ENCODE measurements around the gene RORC. TPM values are rescaled to one million over a fixed set of nuclear protein-coding genes. Genes with fewer than 3 reads are reported as not detected.

RORC gene
- total and polyA plus RNA-seq, 5 donors from 2014 or later, result 6.2 to 16.7 (median 13.7) TPM

DNA sequence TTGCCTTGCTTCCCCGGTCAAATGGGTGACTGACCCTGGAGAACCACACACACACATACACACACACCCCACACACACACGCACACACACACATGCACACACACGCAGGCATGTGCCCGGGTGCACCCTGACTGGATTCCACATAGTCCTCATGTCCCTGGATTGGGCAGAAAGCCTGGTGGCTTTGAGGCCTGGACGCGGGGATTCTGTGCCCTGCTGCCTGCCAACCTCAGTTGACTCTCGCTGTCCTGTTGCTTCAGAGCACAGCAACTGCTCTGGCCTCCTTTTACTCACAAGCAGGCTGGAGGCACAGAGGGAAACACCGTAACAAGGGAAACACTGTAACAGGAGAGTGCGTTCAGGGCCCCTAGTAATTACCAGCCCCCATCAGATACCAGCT lies 6.4 kb downstream of the RORC start:
- ATAC-seq (ENCODE audit: low read depth in 2 of 2) (no peak), DNase-seq (no peak)
- H3K27me3 Mint-ChIP-seq, result no peaks in the 10 kb centered on the region
- H3K36me3 ChIP-seq (ENCODE audit: control insufficient read depth, insufficient read depth, low read length), result no peaks in the 10 kb centered on the region
- H3K4me1 Mint-ChIP-seq, result peaks cover 14 to 72% (median 44%) of the 10 kb centered on the region in 4 donors
- H3K9me3 ChIP-seq (ENCODE audit: control insufficient read depth in 2 of 2, low read length in 2 of 2), result no peaks in the 10 kb centered on the region
- H3K27ac Mint-ChIP-seq, result peak overlapping the region; percentile 58 to 93 (median 91)
- H3K4me3 ChIP-seq (ENCODE audit: low read depth, low read length), result peak overlapping the region; percentile 19
- no peaks in the 10 kb centered on the region for H3K27me3 ChIP-seq (ENCODE audit: control insufficient read depth, insufficient read depth, low read length)
- no peaks in the 10 kb centered on the region for H3K36me3 Mint-ChIP-seq
- H3K9me3 Mint-ChIP-seq, result no peaks in the 10 kb centered on the region
- H3K4me1 ChIP-seq (ENCODE audit: control insufficient read depth, insufficient read depth, low read length, poor library complexity, severe bottlenecking), result peaks cover 68% of the 10 kb centered on the region
- no peak overlapping the region for H3K27ac ChIP-seq (ENCODE audit: insufficient read depth, low read length, poor library complexity, severe bottlenecking)
- H3K4me3 Mint-ChIP-seq, result peak overlapping the region; percentile 65 to 87 (median 81)

DNA sequence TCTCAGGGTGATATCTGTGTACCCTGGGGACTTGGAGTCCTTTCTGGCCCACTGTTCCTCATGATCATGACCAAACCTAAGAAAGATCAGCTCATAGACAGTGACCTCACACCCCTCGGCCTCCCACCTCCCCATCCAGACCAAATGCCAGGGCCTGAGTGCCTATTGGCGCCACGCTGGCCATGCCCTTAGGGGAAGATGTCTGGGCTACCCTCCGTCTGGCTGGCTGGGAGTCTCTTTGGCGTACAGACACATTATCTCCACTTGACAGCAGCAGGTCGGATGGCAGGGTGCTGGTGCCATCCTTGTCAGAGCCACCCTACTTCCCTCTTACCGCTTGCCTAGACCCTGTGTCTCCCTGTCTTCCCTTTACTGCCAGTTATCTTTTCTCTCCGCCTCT lies 8.4 kb downstream of the RORC start:
- no peak overlapping the region for H3K4me3 ChIP-seq (ENCODE audit: low read depth, low read length)
- no peaks in the 10 kb centered on the region for H3K9me3 ChIP-seq (ENCODE audit: control insufficient read depth in 2 of 2, low read length in 2 of 2)
- no peak for ATAC-seq (ENCODE audit: low read depth in 2 of 2)
- Mint-ChIP-seq H3K36me3 (no peaks in the 10 kb centered on the region), H3K27ac (peak overlapping the region in 2 of 3 donors; percentile 12 to 83), H3K27me3 (no peaks in the 10 kb centered on the region), H3K9me3 (no peaks in the 10 kb centered on the region), H3K4me1 (peaks cover 7 to 65% (median 37%) of the 10 kb centered on the region in 4 donors), H3K4me3 (peak overlapping the region; percentile 63 to 87 (median 72))
- H3K27me3 ChIP-seq (ENCODE audit: control insufficient read depth, insufficient read depth, low read length), result no peaks in the 10 kb centered on the region
- peaks cover 56% of the 10 kb centered on the region for H3K4me1 ChIP-seq (ENCODE audit: control insufficient read depth, insufficient read depth, low read length, poor library complexity, severe bottlenecking)
- H3K36me3 ChIP-seq (ENCODE audit: control insufficient read depth, insufficient read depth, low read length), result no peaks in the 10 kb centered on the region
- no peak for DNase-seq
- peak overlapping the region; percentile 49 for H3K27ac ChIP-seq (ENCODE audit: insufficient read depth, low read length, poor library complexity, severe bottlenecking)

DNA sequence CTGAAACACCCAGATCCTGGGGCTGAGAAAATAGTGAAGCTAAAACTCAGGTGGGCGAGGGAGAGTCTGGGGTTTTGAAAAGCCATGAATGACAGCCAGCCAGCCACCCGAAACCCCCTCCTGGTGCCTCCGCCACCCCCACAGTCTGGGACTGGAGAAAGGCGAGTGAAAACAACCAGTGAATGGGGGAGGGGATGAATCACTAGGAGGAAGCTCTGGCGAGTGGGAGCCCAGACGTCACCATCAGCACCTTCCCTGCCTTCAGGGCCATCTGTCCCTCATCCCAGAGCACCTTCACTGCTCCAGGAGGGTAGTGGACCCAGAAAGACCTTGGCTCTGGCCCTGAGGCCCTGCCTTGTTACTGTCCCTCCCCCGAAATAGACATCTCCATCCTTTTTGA lies 9.2 kb downstream of the RORC start:
- H3K4me1 ChIP-seq (ENCODE audit: control insufficient read depth, insufficient read depth, low read length, poor library complexity, severe bottlenecking), result peaks cover 53% of the 10 kb centered on the region

DNA sequence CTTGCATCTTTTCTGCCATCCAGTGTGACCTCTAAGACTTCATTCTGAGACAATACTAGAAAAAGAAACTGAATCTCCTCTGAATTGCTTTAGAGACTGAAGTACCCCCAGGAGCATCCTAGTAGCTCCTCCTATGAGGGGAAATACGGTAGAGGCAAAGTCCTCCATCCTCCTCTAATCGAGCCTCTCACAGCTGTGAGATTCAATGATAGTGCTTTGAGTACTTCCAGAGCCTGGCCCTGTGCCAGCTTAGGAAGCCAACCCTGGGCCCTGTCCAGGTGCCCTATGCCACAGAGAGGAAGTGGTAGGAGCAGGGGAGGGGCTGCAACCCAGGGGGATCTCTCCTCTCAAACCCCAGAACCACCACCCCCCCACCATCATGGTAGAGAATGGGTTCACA lies 10.7 kb downstream of the RORC start:
- Mint-ChIP-seq H3K9me3 (no peaks in the 10 kb centered on the region), H3K27ac (peak overlapping the region in 2 of 3 donors; percentile 83 to 91), H3K27me3 (no peaks in the 10 kb centered on the region), H3K4me1 (peaks cover 7 to 67% (median 42%) of the 10 kb centered on the region in 4 donors), H3K4me3 (peak overlapping the region in 3 of 4 donors; percentile 30 to 85 (median 65)), H3K36me3 (no peaks in the 10 kb centered on the region)
- DNase-seq, result peak in 1 of 3 donors; percentile 38
- H3K36me3 ChIP-seq (ENCODE audit: control insufficient read depth, insufficient read depth, low read length), result no peaks in the 10 kb centered on the region
- no peaks in the 10 kb centered on the region for H3K27me3 ChIP-seq (ENCODE audit: control insufficient read depth, insufficient read depth, low read length)
- H3K9me3 ChIP-seq (ENCODE audit: control insufficient read depth in 2 of 2, low read length in 2 of 2), result no peaks in the 10 kb centered on the region
- H3K27ac ChIP-seq (ENCODE audit: insufficient read depth, low read length, poor library complexity, severe bottlenecking), result peak overlapping the region; percentile 56
- peaks cover 57% of the 10 kb centered on the region for H3K4me1 ChIP-seq (ENCODE audit: control insufficient read depth, insufficient read depth, low read length, poor library complexity, severe bottlenecking)
- H3K4me3 ChIP-seq (ENCODE audit: low read depth, low read length), result peak overlapping the region; percentile 32
- ATAC-seq (ENCODE audit: low read depth in 2 of 2), result peak in 1 of 2 donors; percentile 22

More for the DNA sequence above, 9.2 kb downstream of the RORC start:
- Mint-ChIP-seq H3K9me3 (no peaks in the 10 kb centered on the region), H3K27ac (peak overlapping the region; percentile 12 to 83 (median 80)), H3K27me3 (no peaks in the 10 kb centered on the region), H3K36me3 (no peaks in the 10 kb centered on the region), H3K4me3 (peak overlapping the region; percentile 63 to 87 (median 72)), H3K4me1 (peaks cover 7 to 64% (median 37%) of the 10 kb centered on the region in 4 donors)
- peak overlapping the region; percentile 49 for H3K27ac ChIP-seq (ENCODE audit: insufficient read depth, low read length, poor library complexity, severe bottlenecking)
- no peak for DNase-seq
- no peak for ATAC-seq (ENCODE audit: low read depth in 2 of 2)
- H3K27me3 ChIP-seq (ENCODE audit: control insufficient read depth, insufficient read depth, low read length), result no peaks in the 10 kb centered on the region
- H3K4me3 ChIP-seq (ENCODE audit: low read depth, low read length), result no peak overlapping the region
- no peaks in the 10 kb centered on the region for H3K36me3 ChIP-seq (ENCODE audit: control insufficient read depth, insufficient read depth, low read length)
- H3K9me3 ChIP-seq (ENCODE audit: control insufficient read depth in 2 of 2, low read length in 2 of 2), result no peaks in the 10 kb centered on the region

DNA sequence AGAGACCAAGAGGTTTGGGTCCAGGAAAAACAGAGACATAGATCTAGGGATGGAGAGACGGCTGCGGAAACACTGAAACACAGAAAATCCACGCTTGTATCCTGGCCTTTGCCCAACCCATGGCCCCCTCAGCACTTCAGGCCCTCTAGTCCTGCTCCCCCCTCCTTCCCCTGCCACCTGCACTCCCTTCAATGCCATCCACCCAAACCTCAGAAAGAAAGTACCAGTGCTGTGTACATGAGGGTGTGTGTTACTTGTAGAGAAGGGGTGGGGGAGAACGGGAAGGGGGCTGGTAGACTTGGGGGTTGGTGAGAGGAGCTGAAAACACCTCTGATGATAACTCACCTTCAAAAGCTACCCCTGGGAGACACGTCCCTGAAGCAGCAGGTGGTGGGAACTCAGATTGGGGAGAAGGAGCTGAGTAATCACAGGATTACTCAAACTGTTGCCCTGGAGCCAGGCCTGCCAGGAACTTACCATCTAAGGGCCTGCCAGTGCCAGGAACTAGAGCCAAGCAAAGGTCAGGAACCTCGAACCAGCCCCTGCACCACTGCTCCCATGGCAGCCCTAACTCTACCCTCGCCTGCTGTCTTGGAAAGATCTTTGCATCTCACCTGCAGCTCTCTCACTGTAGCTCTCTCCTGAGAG lies 11.5 kb downstream of the RORC start:
- H3K27me3 ChIP-seq (ENCODE audit: control insufficient read depth, insufficient read depth, low read length), result no peaks in the 10 kb centered on the region
- Mint-ChIP-seq H3K27me3 (no peaks in the 10 kb centered on the region), H3K36me3 (no peaks in the 10 kb centered on the region), H3K4me1 (peaks cover 7 to 72% (median 47%) of the 10 kb centered on the region in 4 donors), H3K27ac (peak overlapping the region; percentile 68 to 91 (median 83)), H3K4me3 (peak overlapping the region; percentile 15 to 66 (median 48)), H3K9me3 (no peaks in the 10 kb centered on the region)
- ATAC-seq (ENCODE audit: low read depth in 2 of 2) (no peak), DNase-seq (no peak)
- no peaks in the 10 kb centered on the region for H3K36me3 ChIP-seq (ENCODE audit: control insufficient read depth, insufficient read depth, low read length)
- peak overlapping the region; percentile 37 for H3K27ac ChIP-seq (ENCODE audit: insufficient read depth, low read length, poor library complexity, severe bottlenecking)
- H3K4me3 ChIP-seq (ENCODE audit: low read depth, low read length), result no peak overlapping the region
- no peaks in the 10 kb centered on the region for H3K9me3 ChIP-seq (ENCODE audit: control insufficient read depth in 2 of 2, low read length in 2 of 2)
- peaks cover 65% of the 10 kb centered on the region for H3K4me1 ChIP-seq (ENCODE audit: control insufficient read depth, insufficient read depth, low read length, poor library complexity, severe bottlenecking)

DNA sequence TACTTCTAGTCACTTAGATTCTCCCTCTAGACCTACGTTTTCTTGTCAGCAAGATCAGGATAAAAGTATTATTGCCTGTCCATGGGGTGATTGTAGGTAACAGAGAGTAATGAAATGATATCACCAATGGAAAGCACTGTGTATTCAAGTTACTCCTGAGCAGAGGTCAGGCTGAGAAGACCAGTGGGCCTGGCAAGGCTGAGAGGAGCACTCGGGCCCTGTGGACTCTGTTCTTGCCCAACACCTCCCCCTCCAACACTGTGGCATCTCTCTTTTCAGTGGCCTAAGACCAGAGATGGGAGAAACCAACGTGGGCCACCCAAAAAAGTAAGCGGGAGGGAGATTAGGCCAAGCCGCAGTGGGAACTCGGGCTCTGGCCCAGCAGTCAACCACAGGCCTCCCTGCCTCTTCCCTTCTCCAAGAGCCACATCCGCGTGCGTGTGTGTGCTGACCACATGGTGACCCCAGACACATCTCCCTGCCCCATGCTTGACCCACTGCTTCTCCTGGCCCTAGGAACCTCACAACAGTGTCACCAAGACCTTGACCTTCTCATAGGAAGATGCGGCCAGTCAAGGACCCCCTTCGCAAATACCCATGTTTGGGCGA lies 12.3 kb downstream of the RORC start:
- no peaks in the 10 kb centered on the region for H3K27me3 Mint-ChIP-seq
- H3K27ac ChIP-seq (ENCODE audit: insufficient read depth, low read length, poor library complexity, severe bottlenecking), result no peak overlapping the region
- no peak for DNase-seq

DNA sequence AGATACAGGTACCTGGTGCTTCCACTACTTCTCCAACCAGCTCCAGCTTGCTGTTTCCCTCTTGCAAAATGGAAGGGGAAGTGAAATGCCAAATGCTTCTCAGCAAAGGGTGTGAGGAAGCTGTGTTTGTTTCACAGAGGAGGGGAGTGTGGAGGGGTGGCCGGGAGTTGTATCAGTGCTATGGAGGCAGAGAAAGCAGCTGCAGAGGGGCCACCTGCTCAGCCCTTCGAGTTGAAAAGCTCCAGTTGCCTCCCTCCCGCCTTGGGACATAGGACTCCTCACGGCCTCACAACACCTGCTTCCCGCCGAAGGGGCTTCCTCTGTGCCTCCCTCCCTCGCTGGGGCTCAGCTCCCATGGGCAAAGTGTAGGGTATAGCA lies 14.3 kb downstream of the RORC start:
- H3K9me3 Mint-ChIP-seq, result no peaks in the 10 kb centered on the region
- H3K36me3 ChIP-seq (ENCODE audit: control insufficient read depth, insufficient read depth, low read length), result no peaks in the 10 kb centered on the region
- no peaks in the 10 kb centered on the region for H3K9me3 ChIP-seq (ENCODE audit: control insufficient read depth in 2 of 2, low read length in 2 of 2)
- peak overlapping the region in 2 of 3 donors; percentile 12 to 63 for H3K27ac Mint-ChIP-seq
- peaks cover 60% of the 10 kb centered on the region for H3K4me1 ChIP-seq (ENCODE audit: control insufficient read depth, insufficient read depth, low read length, poor library complexity, severe bottlenecking)
- H3K27me3 Mint-ChIP-seq, result no peaks in the 10 kb centered on the region
- no peak overlapping the region for H3K4me3 ChIP-seq (ENCODE audit: low read depth, low read length)
- no peaks in the 10 kb centered on the region for H3K27me3 ChIP-seq (ENCODE audit: control insufficient read depth, insufficient read depth, low read length)
- no peaks in the 10 kb centered on the region for H3K36me3 Mint-ChIP-seq
- ATAC-seq (ENCODE audit: low read depth in 2 of 2) (no peak), DNase-seq (no peak)
- H3K4me3 Mint-ChIP-seq, result no peak overlapping the region
- no peak overlapping the region for H3K27ac ChIP-seq (ENCODE audit: insufficient read depth, low read length, poor library complexity, severe bottlenecking)
- H3K4me1 Mint-ChIP-seq, result peaks cover 7 to 79% (median 49%) of the 10 kb centered on the region in 4 donors

More for the DNA sequence above, 12.3 kb downstream of the RORC start:
- ATAC-seq (ENCODE audit: low read depth in 2 of 2), result no peak
- no peaks in the 10 kb centered on the region for H3K36me3 ChIP-seq (ENCODE audit: control insufficient read depth, insufficient read depth, low read length)
- peaks cover 70% of the 10 kb centered on the region for H3K4me1 ChIP-seq (ENCODE audit: control insufficient read depth, insufficient read depth, low read length, poor library complexity, severe bottlenecking)
- Mint-ChIP-seq H3K36me3 (no peaks in the 10 kb centered on the region), H3K27ac (peak overlapping the region; percentile 35 to 79 (median 41)), H3K4me1 (peaks cover 7 to 79% (median 51%) of the 10 kb centered on the region in 4 donors), H3K9me3 (no peaks in the 10 kb centered on the region), H3K4me3 (peak overlapping the region in 1 of 4 donors; percentile 31)
- H3K9me3 ChIP-seq (ENCODE audit: control insufficient read depth in 2 of 2, low read length in 2 of 2), result no peaks in the 10 kb centered on the region
- no peaks in the 10 kb centered on the region for H3K27me3 ChIP-seq (ENCODE audit: control insufficient read depth, insufficient read depth, low read length)
- H3K4me3 ChIP-seq (ENCODE audit: low read depth, low read length), result no peak overlapping the region
